Left colon (tissue), 2 donors: Measurements from ENCODE around the gene CMYA5. TPM values are rescaled to one million over a fixed set of nuclear protein-coding genes. Genes with fewer than 3 reads are reported as not detected.
"Not testable (repeated sequence)": the region's sequence is repeated elsewhere in the genome, so short reads cannot be mapped to it uniquely, and the experiment has no call there.

ENCODE experiments used
- ATAC-seq: fragments of 200-7000 bp; cut with Tn5 transposase; one replicate; pipeline ENCODE4 v1.9.1; 2020; ENCODE audit warnings: mild to moderate bottlenecking, moderate library complexity
- DNase-seq, 2 donors: peaks; one replicate each; pipeline ENCODE4 v3.0.0-alpha.2; 2020
- intact Hi-C, 2 donors: fragments of 100-400 bp; cut with DNase I in 1 of 2; cut with micrococcal nuclease in 1 of 2; formaldehyde crosslinking; loops; one replicate each; pipeline versions ENCODE4 v1.11.2 to v1.14.0; 2022; cut with DNase I, micrococcal nuclease
- total RNA-seq, 2 donors: library from RNA; stranded (reverse); fragmentation: NEBNext Ultra II Directional; extraction: Animal tissue kit (Norgen Biotek cat#: 25700); gene quantifications; one replicate each; pipeline ENCODE4 v1.2.1, GENCODE V29; 2021
- donor health status: DM: no; HTN: no; CAD: no.
- donor health status: DM: yes; HTN: yes; CAD: no.

Gene CMYA5
- total RNA-seq, 2 donors from 2014 or later = 0.31 to 0.70 TPM

DNA sequence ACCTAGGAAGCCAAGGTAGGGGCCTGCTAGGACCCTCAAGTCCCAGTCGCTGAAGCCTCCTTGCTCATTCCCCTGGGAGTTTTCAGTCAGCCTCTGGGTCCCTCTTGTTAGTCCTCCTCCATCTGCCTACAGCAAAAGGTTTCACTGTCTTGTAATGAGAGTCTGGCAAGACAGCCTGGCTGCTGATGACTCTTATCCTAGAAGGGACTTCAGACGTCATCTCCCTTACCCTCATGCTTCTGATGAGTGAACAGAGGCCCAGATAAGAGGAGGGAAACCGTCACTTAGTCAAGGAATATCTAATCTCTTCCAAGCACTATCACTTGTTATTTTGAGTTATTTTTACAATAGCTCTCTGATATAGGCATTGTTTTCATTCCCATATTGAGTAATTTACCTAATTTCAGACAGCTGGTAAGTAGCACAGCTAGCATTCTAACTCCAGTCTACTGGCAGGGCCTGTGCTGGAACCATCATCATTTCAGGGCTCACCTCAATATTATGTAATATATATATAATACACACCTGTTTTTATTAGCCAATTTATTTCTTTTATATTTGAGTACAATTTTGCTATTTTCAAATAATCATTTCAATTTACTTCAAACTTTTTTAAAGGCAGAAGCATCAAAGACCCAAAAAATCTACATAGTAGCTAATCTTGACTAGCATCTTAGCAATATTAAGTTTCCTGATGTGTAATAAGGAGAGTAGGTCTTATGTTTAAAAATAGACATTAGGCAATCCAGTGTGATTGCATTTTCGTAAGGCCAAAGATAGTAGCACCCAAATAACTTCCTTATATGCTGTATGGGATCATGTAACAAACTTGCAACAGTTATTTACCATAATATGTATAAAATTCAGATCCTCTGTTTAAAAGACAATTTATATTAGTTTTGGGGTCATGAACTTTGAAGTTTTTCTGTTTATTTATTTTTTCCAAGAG is 7.9 kb downstream of the CMYA5 start:
- intact Hi-C loops = no loop called here
- ATAC-seq (no peak), DNase-seq (no peak)

DNA sequence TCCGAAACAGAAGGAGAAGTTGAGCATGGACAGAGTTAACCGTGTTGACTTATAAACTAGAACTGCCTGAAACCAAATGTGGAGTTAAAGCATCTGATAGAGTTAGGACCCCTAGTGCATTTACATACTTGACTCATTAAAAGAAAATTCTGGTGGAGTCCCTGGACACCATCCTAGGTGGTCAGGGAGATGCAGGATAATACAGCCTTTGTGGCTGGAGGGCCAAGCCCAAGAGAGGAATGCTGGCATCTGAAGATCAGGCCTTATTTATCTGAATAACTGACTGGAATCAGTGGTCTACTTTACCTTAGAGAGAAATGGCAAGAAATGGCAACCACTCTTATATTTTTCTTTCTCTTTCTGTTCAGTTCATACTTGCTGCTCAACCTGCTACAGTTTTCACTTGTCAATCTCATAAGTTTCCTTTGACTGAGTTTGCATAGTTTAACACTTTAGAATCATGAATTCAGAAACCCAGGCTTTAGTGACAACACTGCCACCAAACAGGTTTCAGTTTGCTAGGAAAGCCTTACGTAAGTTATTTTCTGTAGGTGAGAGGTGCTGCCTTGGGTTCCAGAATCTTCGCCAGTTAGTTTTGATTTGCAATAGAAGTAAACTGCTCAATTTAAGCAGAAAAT is 10.2 kb downstream of the CMYA5 start:
- intact Hi-C loops = loop anchor here in 1 of 2 donors (10.0 kb wide), 1 partner anchor 155 kb away; no protein-coding TSS in a partner anchor
- no peak for ATAC-seq
- DNase-seq = no peak

DNA sequence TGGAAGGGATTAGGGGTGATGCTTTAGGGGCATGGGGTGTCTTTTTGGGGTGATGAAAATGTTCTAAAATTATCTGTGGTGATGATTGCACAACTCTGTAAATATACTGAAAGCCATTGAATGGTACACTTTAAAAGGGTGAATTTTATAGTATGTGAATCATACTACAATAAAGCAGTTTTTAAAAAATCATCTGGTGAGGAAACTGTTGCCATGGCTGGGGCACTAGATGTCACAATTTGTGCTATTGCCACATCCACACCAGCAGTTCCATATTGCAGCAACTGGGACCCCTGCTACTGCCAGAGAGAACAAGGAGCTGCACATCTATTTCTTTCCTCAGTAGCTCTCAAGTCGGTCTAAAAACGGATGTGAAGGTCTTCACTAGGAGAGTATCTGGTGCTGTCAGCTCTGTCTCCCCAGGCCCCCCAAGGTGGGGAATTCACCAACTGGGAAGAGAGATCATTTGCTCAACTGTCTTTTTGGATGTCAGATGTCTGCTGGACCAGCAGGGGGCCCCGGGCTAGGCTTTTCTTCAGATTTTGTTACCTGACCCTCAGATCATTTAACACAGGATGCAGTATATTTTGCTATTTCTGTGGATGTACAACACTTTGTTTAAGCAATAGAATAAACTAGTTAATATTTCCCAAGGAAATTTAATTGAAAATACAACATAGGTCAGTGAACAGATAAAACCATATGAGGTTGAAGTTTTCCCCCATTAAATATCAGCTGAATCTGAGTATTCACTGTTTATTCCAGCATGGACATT is 13.2 kb downstream of the CMYA5 start:
- ATAC-seq (no peak), DNase-seq (no peak)
- intact Hi-C loops = loop anchor here in 1 of 2 donors (10.0 kb wide), 1 partner anchor 152 kb away; no protein-coding TSS in a partner anchor

DNA sequence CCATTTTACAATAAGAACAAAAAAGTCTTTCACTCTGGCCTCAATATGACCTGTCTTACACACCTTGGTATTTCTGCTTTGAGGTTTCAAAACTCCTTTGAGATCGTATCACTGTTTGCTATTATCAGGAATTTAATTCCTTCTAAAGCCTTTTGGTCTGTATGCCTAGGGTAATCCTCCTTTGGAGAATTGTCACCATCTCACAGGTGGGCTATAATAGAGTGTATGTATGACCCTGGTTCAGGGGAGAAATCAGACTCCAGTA is 13.7 kb downstream of the CMYA5 start:
- no peak for DNase-seq
- intact Hi-C loops = loop anchor here in 1 of 2 donors (10.0 kb wide), 1 partner anchor 151 kb away; no protein-coding TSS in a partner anchor
- no peak for ATAC-seq

DNA sequence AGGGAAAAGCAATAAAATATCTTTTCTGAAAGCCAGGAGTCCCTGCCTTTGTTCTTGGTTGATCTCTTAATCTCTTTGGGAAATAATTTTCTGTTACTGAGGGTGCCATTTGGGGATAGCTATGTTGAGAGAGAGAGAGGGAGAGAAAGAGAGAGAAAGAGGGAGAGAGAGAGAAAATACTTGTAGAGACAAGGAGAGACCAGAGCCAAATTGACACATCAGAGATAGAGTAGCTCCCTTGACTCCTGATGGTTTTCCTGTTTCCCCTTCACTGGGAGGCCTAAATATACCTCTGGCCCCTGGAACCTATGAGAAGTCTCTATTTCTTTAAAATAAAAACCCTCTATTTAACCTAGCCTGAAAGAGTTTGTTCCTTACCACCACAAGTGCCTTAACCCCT is 14.9 kb downstream of the CMYA5 start:
- intact Hi-C loops = loop anchor here in 1 of 2 donors (10.0 kb wide), 1 partner anchor 150 kb away; no protein-coding TSS in a partner anchor
- ATAC-seq (no peak), DNase-seq (no peak)

DNA sequence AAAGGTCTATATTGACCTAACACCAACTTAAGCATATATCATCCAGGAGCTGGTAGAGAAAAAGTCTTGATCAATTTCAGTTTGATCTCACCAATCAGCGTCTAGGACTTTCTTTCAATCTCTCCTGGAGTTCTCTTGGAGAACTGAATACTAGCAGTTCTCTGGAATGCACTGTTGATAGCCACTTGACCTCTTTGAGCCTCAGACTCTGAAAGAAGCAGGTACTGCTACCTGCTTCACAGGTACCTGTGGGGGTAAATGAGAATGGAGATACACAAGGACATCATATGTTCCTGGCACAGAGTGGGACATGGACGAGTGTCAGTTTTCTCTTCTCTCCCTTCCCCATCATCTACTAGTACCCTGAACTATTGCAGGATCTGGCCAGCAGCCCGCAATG is 16.0 kb downstream of the CMYA5 start:
- intact Hi-C loops = loop anchor here in 1 of 2 donors (10.0 kb wide), 1 partner anchor 149 kb away; no protein-coding TSS in a partner anchor
- DNase-seq = no peak
- no peak for ATAC-seq

DNA sequence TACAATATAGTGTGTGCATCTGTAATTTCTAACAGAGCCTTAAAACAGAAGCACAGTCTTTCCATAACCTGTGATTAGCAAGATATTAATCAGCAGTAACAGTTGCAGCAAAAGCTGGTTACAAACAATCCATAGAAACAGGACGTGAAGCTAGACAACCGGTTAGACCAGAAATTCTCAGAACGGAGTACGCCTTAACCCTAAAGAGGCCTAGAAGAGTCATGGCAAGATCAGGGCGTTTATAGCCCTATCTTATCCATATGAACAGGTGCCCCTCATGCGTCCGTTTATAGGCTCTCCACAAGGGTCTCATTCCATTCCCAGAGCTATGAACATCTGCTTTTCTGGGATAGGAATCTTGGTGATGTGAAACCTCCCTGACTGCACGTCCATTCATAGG is 16.7 kb downstream of the CMYA5 start:
- intact Hi-C loops = loop anchor here in 1 of 2 donors (10.0 kb wide), 1 partner anchor 148 kb away; no protein-coding TSS in a partner anchor
- not testable (repeated sequence) for ATAC-seq

DNA sequence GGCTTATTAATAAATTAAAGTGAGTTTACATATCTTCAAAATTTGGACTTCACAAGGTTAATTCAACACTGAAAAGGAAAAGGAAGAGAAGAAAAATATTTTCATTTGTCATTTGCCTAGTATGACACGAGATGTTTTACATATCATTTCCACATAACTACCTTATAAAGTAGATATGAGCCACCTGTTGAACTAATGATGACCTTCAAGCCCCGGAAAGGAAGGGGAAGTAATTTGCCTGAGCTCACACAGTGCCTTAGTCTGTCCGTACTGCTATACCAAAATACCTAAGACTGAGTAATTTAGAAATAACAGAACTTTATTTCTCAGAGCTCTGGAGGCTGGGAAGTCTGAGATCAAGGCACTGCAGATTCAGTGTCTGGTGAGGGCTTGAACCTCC is 17.9 kb downstream of the CMYA5 start:
- ATAC-seq (no peak), DNase-seq (no peak)
- intact Hi-C loops = loop anchor here in 1 of 2 donors (10.0 kb wide), 1 partner anchor 147 kb away; no protein-coding TSS in a partner anchor

More for the DNA sequence above, 16.7 kb downstream of the CMYA5 start:
- not testable (repeated sequence) for DNase-seq

DNA sequence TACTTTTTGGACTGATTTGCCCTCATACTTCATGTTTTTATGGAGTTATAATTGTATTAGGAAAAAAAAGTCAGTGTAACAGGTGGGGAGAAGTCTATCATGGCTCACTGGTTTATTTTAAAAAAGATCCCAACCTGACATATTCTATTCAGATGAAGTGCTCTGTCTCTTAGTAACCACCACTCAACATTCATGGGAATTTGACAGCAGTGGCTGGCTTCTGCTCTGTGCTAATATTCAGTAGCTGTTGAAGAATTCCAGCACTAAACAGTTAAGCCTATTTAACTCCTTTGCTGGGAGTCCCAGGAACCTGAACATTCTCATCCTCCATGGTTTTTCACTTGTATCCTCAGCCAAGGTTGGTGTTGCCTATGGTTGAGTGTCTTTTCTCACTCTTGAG is 23.1 kb downstream of the CMYA5 start:
- ATAC-seq = no peak
- no peak for DNase-seq
- intact Hi-C loops = no loop called here

DNA sequence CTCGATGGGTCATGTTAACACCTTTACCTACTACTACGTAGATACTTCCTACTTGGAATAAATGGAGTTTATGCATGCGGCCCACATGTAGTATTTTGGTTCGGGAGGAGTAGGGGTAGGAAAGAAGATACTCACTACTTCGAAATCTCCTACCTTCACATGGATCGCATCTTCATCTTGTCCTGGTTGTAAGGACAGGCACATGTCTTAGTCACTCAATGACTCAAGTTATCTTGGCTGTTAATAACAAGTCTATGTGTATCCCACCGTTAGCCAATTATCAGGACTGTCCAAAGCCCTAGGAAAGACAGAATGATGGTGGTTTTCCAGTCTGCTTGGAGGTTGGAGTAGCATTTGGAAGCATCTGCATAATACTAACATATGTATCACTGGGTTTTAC is 24.1 kb downstream of the CMYA5 start:
- ATAC-seq (no peak), DNase-seq (no peak)
- intact Hi-C loops = no loop called here

DNA sequence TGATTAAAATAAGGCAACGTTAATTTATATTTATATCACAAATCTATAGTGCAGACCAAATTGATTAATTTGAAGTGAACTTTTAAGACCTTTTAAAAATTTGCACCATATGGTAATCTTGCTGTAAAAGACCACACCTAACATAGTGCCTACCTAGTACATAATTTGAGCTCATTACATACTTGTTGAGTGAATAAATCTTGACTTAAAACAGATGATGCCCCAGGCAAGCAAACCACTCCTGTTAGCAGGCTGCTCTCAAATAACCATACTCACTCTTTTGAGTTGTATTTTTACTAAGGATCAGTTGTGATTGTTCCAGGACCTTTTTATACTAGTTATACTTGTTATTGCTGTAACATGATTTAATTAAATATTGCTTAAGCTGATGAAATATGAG is 27.2 kb downstream of the CMYA5 start:
- DNase-seq (no peak), ATAC-seq (no peak)
- intact Hi-C loops = no loop called here

DNA sequence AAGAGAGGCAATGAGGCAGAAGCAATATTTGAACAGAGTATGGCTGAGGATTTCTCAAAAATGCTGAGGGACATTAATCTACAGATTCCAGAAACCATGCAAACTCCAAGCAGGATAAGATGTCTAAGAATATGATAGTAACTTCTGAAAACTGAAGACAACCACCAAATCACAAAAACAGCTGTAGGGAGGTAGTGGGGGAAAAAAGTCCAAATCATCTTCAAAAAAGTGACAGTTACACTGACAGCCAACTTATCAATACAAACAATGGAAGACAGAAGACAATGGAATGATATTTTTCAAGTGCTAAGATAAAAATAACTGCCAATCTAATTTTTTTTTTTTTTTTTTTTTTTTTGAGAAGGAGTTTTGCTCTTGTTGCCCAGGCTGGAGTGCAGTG is 30.5 kb downstream of the CMYA5 start:
- intact Hi-C loops = no loop called here
- DNase-seq (no peak), ATAC-seq (no peak)

DNA sequence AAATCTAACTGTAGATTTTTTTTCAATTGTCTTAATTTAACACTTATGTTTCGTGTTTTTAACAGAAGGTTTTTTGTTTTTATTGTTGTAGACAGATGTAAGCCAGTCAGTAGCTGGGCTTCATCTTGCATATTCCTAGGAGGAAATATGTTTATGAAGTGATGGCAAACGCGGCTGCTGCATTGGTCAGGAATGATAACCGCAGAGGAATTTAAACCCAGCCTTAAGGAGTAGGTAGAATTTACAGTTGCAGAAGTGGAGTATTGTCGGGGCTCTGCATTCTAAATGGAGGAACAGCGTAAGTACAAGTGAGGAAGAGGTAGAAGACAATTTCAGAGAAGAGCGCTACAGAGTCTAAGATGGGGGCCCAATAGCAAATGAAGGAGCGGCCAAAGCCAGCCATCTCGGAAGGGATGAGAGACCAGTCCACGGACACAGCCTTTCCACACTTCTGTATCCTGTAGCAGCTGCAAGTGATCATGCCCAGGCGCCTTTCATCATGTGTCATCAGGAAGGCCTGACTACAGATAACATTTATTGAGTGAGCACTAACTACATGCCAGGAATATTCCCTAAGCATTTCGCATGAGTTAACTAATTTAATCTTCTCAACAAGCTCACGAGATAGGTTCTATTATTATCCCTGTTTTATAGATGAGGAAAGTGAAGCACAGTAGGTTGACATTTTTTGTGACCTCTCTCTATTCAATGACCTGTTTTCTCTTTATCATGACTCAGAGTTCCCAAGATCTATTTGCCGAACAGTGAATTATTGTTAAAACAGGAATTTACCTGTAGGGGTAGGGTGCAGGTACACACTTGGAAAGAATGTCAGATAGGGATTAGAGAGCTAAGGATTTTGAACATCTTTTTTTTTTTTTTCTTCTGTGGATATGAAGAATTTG is 38.1 kb downstream of the CMYA5 start:
- ATAC-seq (no peak), DNase-seq (no peak)
- intact Hi-C loops = no loop called here

DNA sequence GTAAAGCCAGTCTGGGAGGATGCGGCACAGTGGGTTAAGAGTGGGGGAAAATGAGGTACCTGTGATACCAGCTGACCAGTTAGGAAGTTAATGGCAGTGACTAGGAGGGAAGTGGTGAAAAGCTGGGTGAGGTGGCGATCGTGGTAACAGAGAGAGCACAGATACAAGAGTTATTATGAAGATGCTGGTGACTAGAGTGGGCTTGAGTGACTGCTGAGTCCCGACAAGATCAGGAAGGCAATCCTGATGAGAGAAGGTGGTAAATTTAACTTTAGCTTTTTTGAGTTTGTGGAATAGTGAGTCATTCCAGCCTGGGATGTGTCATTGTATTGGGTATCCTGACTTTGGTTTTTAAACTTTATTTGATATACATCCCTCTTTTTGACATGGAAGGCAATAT is 38.8 kb downstream of the CMYA5 start:
- DNase-seq = no peak
- no peak for ATAC-seq
- intact Hi-C loops = no loop called here

DNA sequence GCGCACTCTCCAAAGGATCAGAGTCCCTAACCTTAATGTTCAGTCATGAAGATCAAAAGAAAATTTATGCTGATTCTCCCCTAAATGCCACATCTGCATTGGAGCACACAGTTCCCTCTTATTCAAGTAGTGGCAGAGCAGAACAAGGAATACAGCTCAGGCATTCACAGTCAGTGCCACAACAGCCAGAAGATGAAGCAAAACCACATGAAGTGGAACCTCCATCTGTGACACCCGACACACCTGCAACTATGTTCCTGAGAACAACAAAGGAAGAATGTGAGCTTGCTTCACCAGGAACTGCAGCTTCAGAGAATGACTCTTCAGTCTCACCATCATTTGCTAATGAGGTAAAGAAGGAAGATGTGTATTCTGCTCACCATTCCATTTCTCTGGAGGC is 40.0 kb downstream of the CMYA5 start:
- intact Hi-C loops = no loop called here
- DNase-seq = no peak
- no peak for ATAC-seq

DNA sequence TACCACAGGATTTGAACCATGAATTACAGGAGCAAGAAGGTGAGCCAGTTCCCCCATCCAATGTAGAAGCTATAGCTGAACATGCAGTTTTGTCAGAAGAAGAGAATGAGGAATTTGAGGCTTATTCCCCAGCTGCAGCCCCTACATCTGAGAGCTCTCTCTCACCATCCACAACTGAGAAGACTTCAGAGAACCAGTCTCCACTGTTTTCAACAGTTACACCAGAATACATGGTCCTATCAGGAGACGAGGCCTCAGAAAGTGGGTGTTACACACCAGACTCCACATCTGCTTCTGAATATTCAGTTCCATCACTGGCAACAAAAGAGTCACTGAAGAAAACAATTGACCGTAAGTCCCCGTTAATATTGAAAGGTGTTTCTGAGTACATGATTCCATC is 40.9 kb downstream of the CMYA5 start:
- no peak for ATAC-seq
- DNase-seq = no peak
- intact Hi-C loops = no loop called here

DNA sequence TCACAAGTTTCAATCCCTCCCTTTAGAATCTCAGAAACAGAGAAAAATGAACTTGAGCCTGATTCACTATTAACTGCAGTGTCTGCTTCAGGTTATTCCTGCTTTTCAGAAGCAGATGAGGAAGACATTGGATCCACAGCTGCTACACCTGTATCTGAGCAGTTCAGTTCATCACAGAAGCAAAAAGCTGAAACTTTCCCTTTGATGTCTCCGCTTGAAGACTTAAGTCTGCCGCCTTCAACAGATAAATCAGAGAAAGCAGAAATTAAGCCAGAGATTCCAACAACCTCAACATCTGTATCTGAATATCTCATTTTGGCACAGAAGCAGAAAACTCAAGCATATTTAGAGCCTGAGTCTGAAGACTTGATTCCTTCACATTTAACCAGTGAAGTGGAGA is 42.1 kb downstream of the CMYA5 start:
- intact Hi-C loops = no loop called here
- DNase-seq = no peak
- no peak for ATAC-seq
